WTC11 (cell line): ENCODE measurements around the gene IL17RD. TPM values are rescaled to one million over a fixed set of nuclear protein-coding genes. Genes with fewer than 3 reads are reported as not detected.
A peak's percentile ranks its signal among the peaks of the same experiment; 100 is the strongest.

Source experiments
- ATAC-seq: fragments of 200-7000 bp; cut with Tn5 transposase; 2 replicates; pipeline ENCODE4 v1.10.0; 2021; ENCODE audit warnings: mild to moderate bottlenecking, moderate library complexity
- CTCF ChIA-PET: fragments of 300-600 bp; sonication (Branson Sonifier 250); formaldehyde crosslinking; loops from one replicate; lab custom pipeline; 2021; ENCODE audit warnings: antibody characterized with exemption; lab: Charles Lee
- POLR2A ChIA-PET: fragments of 350-600 bp; sonication (Branson Sonifier 250); formaldehyde crosslinking; loops from one replicate; lab custom pipeline; 2021; ENCODE audit warnings: antibody characterized with exemption; lab: Charles Lee
- DNase-seq: peaks from one replicate; pipeline ENCODE4 v3.0.0; 2021; ENCODE audit warnings: low spot score
- H3K27ac Mint-ChIP-seq: 2 replicates; pipeline ENCODE4 v1.8.0; 2021; ENCODE audit warnings: mixed read lengths
- H3K27me3 Mint-ChIP-seq: 2 replicates; pipeline ENCODE4 v1.8.0; 2021; ENCODE audit warnings: low read depth, mild to moderate bottlenecking, moderate library complexity, mixed read lengths
- H3K36me3 Mint-ChIP-seq: 2 replicates; pipeline ENCODE4 v1.8.0; 2021; ENCODE audit warnings: mixed read lengths
- H3K4me1 Mint-ChIP-seq: 2 replicates; pipeline ENCODE4 v1.8.0; 2022; ENCODE audit warnings: mixed read lengths
- H3K4me3 Mint-ChIP-seq: 2 replicates; pipeline ENCODE4 v1.8.0; 2021; ENCODE audit warnings: mild to moderate bottlenecking, moderate library complexity, mixed read lengths
- H3K9me3 Mint-ChIP-seq: 2 replicates; pipeline ENCODE4 v1.8.0; 2021; ENCODE audit warnings: mixed read lengths
- ATF1 ChIP-seq: sonication (generic); formaldehyde crosslinking; IDR thresholded peaks from 2 replicates; pipeline ENCODE4 v1.8.1; 2023; ENCODE audit warnings: mild to moderate bottlenecking, moderate library complexity, missing genetic modification reagents
- ETV6 ChIP-seq: sonication (generic); formaldehyde crosslinking; IDR thresholded peaks from 2 replicates; pipeline ENCODE4 v1.8.1; 2022; ENCODE audit warnings: mild to moderate bottlenecking, missing genetic modification reagents
- FOXK1 ChIP-seq: sonication (generic); formaldehyde crosslinking; IDR thresholded peaks from 2 replicates; pipeline ENCODE4 v1.8.0; 2022; ENCODE audit warnings: mild to moderate bottlenecking, moderate library complexity, missing genetic modification reagents
- FOXP1 ChIP-seq: sonication (generic); formaldehyde crosslinking; IDR thresholded peaks from 2 replicates; pipeline ENCODE4 v1.8.0; 2022; ENCODE audit warnings: missing genetic modification reagents, mild to moderate bottlenecking, moderate library complexity, borderline replicate concordance
- GTF2I ChIP-seq: fragments of 250-450 bp; sonication (Bioruptor Pico); conservative IDR thresholded peaks from 2 replicates; pipeline ENCODE4 v1.4.0; 2021; ENCODE audit warnings: mild to moderate bottlenecking
- JAZF1 ChIP-seq: fragments of 250-450 bp; sonication (Bioruptor Pico); IDR thresholded peaks from 2 replicates; pipeline ENCODE4 v1.9.0; 2021; ENCODE audit warnings: moderate library complexity, mild to moderate bottlenecking, inconsistent platforms
- NR3C1 ChIP-seq: sonication (generic); formaldehyde crosslinking; conservative IDR thresholded peaks from 2 replicates; pipeline ENCODE4 v1.8.1; 2023; ENCODE audit warnings: low read depth, mild to moderate bottlenecking, missing genetic modification reagents
- SP1 ChIP-seq: sonication (generic); formaldehyde crosslinking; conservative IDR thresholded peaks from 2 replicates; pipeline ENCODE4 v1.8.1; 2022; ENCODE audit warnings: missing genetic modification reagents
- TEAD1 ChIP-seq: sonication (generic); formaldehyde crosslinking; IDR thresholded peaks from 2 replicates; pipeline ENCODE4 v1.8.0; 2022; ENCODE audit warnings: mild to moderate bottlenecking, missing genetic modification reagents
- ZNF232 ChIP-seq: sonication (generic); formaldehyde crosslinking; IDR thresholded peaks from 2 replicates; pipeline ENCODE4 v1.8.0; 2022; ENCODE audit warnings: mild to moderate bottlenecking, missing genetic modification reagents
- total RNA-seq: library from RNA; stranded (reverse); gene quantifications from 3 replicates; pipeline ENCODE4 v1.2.3, GENCODE V29; 2021
- TF ChIP-seq, protein P1 (sequence below): fragments of 200-600 bp; IDR thresholded peaks from 2 replicates; pipeline ENCODE4 v1.8.0; 2022; ENCODE audit warnings: antibody characterized with exemption
- TF ChIP-seq, protein P2 (sequence below): fragments of 250-450 bp; sonication (Bioruptor Pico); conservative IDR thresholded peaks from 2 replicates; pipeline ENCODE4 v1.9.0; 2021; ENCODE audit warnings: mild to moderate bottlenecking
- TF ChIP-seq, protein P3 (sequence below): sonication (generic); formaldehyde crosslinking; IDR thresholded peaks from 2 replicates; pipeline ENCODE4 v1.8.1; 2022; ENCODE audit warnings: mild to moderate bottlenecking, missing genetic modification reagents, moderate library complexity, borderline replicate concordance
- TF ChIP-seq, protein P4 (sequence below): fragments of 250-450 bp; sonication (Bioruptor Pico); IDR thresholded peaks from 2 replicates; pipeline ENCODE4 v1.9.0; 2021; ENCODE audit warnings: mild to moderate bottlenecking
- TF ChIP-seq, protein P5 (sequence below): sonication (generic); formaldehyde crosslinking; IDR thresholded peaks from 2 replicates; pipeline ENCODE4 v1.8.0; 2023; ENCODE audit warnings: missing genetic modification reagents
- TF ChIP-seq, protein P6 (sequence below): fragments of 250-450 bp; sonication (Bioruptor Pico); IDR thresholded peaks from 2 replicates; pipeline ENCODE4 v1.8.0; 2021; ENCODE audit warnings: mild to moderate bottlenecking
- TF ChIP-seq, protein P7 (sequence below): fragments of 250-450 bp; sonication (Bioruptor Pico); IDR thresholded peaks from 2 replicates; pipeline ENCODE4 v1.9.0; 2021; ENCODE audit warnings: moderate library complexity, mild to moderate bottlenecking, inconsistent platforms, borderline replicate concordance

The IL17RD gene
- total RNA-seq, 1 experiment from 2014 or later = 72.9 TPM

DNA sequence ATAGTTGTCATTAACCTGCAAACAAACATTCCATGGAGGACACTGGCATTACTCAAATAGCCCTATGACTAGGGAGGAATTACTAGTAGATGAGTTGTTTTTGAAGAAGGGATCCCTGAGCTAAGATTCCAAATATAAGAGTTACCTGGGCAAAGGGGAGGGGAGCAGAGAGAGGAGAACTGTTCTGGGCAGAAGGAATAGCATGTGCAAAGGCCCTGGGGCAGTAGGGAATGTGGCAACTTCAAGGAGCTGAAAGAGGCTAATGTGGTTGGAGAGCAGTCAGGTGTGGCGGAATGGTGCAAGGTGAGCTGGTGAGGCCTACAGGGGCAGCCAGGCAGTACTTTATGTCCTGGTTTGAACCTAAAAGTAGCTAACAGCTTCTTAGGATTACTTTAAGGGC is 5.8 kb upstream of the IL17RD start:
- CTCF ChIA-PET = interaction anchor here (0.6 to 2.4 kb wide), 17 partner anchors 9 to 636 kb away, joined by 3 to 20 read pairs (median 4); partner anchors contain the start of gene HESX1
- Mint-ChIP-seq H3K4me3 (no peak overlapping the region), H3K9me3 (peaks cover 5% of the 10 kb centered on the region), H3K36me3 (no peaks in the 10 kb centered on the region), H3K27ac (no peak overlapping the region)
- no peak for DNase-seq
- TF ChIP-seq FOXK1 (CRISPR knock-in tag) = no peak
- TF ChIP-seq GTF2I = peak; percentile 74; the same call in 1 of the 2 replicates
- TF ChIP-seq, all 79 proteins: peak for 1
- POLR2A ChIA-PET = no interaction called here
- peaks cover 32% of the 10 kb centered on the region for H3K4me1 Mint-ChIP-seq
- ATAC-seq = no peak
- peaks cover 22% of the 10 kb centered on the region for H3K27me3 Mint-ChIP-seq

DNA sequence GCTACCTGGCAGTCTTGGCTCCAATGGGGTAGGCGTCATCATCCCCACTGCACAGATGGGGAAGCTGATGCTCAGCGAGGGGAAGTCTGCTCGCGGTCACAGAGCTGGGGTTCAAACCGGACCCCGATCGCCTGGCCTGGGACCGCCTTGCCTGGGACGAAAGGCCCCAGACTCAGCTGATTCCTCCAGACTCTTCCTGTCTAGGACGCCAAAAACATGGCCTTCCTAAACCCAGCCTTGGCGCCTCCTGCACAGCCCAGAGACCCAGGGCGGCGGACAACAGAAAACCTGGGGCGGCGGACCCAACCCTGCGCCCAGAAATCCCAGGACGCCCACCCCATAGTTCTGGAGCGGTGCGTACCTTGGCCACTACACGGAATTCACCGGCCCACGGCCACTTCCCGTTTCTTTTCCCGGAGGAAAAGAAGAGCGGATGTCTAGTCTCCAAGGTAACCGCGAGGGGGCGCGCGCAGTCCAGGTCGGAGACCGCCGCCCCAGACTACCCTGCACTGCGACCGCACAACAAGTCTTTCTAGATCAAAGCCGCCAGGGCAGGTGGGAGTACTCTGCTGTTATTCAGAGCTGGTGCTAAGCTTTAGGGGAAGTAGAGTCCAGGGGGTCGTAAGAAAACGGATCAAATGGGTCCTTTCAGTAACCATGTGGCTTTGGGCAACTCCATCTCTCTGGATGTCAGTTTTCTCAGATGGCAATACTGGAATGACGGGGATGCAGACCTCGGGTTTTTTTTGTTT is 4.9 kb upstream of the IL17RD start:
- Mint-ChIP-seq H3K4me3 (peak overlapping the region; percentile 57), H3K9me3 (peaks cover 5% of the 10 kb centered on the region), H3K27ac (peak overlapping the region; percentile 72; the same call in 1 of the 2 replicates), H3K36me3 (no peaks in the 10 kb centered on the region), H3K4me1 (peaks cover 36% of the 10 kb centered on the region)
- ATAC-seq = peak; percentile 83
- ChIA-PET POLR2A (no interaction called here), CTCF (interaction anchor here (0.6 to 2.4 kb wide), 24 partner anchors 10 to 637 kb away, joined by 3 to 20 read pairs (median 4); partner anchors contain the start of genes APPL1, ARF4 and HESX1)
- peak; percentile 90 for DNase-seq
- TF ChIP-seq, protein P1, sequence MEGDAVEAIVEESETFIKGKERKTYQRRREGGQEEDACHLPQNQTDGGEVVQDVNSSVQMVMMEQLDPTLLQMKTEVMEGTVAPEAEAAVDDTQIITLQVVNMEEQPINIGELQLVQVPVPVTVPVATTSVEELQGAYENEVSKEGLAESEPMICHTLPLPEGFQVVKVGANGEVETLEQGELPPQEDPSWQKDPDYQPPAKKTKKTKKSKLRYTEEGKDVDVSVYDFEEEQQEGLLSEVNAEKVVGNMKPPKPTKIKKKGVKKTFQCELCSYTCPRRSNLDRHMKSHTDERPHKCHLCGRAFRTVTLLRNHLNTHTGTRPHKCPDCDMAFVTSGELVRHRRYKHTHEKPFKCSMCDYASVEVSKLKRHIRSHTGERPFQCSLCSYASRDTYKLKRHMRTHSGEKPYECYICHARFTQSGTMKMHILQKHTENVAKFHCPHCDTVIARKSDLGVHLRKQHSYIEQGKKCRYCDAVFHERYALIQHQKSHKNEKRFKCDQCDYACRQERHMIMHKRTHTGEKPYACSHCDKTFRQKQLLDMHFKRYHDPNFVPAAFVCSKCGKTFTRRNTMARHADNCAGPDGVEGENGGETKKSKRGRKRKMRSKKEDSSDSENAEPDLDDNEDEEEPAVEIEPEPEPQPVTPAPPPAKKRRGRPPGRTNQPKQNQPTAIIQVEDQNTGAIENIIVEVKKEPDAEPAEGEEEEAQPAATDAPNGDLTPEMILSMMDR = peak; percentile 75
- TF ChIP-seq SP1 (CRISPR knock-in tag) (peak; percentile 54; the same call in 1 of the 2 replicates), FOXP1 (CRISPR knock-in tag) (peak; percentile 72; the same call in 1 of the 2 replicates), ETV6 (peak; percentile 69), NR3C1 (CRISPR knock-in tag) (0 out of 2 replicates have a peak, but pooled peaks have one; percentile 51), TEAD1 (CRISPR knock-in tag) (0 out of 2 replicates have a peak, but pooled peaks have one; percentile 40), ZNF232 (CRISPR knock-in tag) (0 out of 2 replicates have a peak, but pooled peaks have one; percentile 47), ATF1 (CRISPR knock-in tag) (no peak), JAZF1 (CRISPR knock-in tag) (no peak), GTF2I (no peak)
- TF ChIP-seq, protein P2, sequence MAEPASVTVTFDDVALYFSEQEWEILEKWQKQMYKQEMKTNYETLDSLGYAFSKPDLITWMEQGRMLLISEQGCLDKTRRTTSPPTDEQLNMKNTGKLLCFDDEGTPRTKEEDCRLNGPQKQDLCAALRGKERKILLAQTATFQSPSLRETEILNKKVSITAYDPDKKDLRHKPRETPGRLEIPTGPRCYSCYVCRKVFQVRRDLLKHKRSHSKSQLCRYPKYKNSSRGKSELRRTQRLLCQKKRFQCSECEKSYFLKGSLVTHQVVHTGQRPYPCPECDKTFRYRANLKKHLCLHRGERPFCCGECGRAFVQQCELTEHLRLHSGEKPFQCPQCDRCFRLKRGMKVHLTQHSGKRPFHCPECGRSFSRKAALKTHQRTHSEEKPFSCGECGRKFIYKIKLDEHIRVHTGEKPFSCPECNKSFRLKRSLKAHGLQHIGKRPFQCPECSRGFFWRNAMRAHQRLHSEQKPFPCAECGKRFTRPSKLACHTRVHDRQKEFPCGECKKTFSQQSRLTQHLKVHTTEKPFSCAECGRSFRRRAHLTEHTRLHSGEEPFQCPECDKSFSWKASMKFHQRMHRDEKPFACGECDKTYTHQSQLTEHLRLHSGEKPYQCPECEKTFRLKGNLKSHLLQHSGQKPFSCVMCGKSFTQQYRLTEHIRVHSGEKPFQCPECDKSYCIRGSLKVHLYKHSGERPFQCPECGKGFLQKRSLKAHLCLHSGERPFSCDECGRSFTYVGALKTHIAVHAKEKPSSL = no peak
- TF ChIP-seq, protein P3, sequence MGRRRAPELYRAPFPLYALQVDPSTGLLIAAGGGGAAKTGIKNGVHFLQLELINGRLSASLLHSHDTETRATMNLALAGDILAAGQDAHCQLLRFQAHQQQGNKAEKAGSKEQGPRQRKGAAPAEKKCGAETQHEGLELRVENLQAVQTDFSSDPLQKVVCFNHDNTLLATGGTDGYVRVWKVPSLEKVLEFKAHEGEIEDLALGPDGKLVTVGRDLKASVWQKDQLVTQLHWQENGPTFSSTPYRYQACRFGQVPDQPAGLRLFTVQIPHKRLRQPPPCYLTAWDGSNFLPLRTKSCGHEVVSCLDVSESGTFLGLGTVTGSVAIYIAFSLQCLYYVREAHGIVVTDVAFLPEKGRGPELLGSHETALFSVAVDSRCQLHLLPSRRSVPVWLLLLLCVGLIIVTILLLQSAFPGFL (CRISPR knock-in tag) = no peak
- TF ChIP-seq, all 79 proteins: peak for 7
- peaks cover 22% of the 10 kb centered on the region for H3K27me3 Mint-ChIP-seq

DNA sequence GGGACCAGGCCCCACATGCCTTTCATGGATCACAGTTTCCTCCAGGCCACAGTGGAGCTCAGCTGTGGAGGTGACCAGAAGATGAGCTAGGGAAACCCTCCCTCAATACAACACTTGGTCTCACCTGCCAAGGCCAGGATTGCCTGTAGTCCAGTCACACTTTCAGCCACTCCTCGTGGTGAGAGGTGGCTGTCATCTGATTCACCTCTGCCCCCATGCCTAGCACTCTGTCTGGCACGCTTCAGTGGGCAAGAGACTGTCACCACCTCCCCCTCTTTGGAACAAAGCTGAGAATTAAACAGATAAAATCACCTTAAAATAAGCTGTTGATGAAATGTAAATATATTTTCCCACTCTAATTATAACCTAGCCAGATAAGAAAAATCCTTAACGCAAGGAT is 4.0 kb upstream of the IL17RD start:
- Mint-ChIP-seq H3K4me3 (peak overlapping the region; percentile 20), H3K27ac (no peak overlapping the region), H3K9me3 (peaks cover 5% of the 10 kb centered on the region), H3K4me1 (peaks cover 36% of the 10 kb centered on the region), H3K36me3 (no peaks in the 10 kb centered on the region), H3K27me3 (peaks cover 22% of the 10 kb centered on the region)
- DNase-seq (no peak), ATAC-seq (no peak)
- CTCF ChIA-PET = interaction anchor here (0.6 to 2.4 kb wide), 11 partner anchors 10 to 628 kb away, joined by 3 to 20 read pairs (median 5); partner anchors contain the start of genes APPL1 and HESX1
- POLR2A ChIA-PET = no interaction called here
- TF ChIP-seq, protein P4, sequence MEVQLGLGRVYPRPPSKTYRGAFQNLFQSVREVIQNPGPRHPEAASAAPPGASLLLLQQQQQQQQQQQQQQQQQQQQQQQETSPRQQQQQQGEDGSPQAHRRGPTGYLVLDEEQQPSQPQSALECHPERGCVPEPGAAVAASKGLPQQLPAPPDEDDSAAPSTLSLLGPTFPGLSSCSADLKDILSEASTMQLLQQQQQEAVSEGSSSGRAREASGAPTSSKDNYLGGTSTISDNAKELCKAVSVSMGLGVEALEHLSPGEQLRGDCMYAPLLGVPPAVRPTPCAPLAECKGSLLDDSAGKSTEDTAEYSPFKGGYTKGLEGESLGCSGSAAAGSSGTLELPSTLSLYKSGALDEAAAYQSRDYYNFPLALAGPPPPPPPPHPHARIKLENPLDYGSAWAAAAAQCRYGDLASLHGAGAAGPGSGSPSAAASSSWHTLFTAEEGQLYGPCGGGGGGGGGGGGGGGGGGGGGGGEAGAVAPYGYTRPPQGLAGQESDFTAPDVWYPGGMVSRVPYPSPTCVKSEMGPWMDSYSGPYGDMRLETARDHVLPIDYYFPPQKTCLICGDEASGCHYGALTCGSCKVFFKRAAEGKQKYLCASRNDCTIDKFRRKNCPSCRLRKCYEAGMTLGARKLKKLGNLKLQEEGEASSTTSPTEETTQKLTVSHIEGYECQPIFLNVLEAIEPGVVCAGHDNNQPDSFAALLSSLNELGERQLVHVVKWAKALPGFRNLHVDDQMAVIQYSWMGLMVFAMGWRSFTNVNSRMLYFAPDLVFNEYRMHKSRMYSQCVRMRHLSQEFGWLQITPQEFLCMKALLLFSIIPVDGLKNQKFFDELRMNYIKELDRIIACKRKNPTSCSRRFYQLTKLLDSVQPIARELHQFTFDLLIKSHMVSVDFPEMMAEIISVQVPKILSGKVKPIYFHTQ = no peak
- TF ChIP-seq, protein P5, sequence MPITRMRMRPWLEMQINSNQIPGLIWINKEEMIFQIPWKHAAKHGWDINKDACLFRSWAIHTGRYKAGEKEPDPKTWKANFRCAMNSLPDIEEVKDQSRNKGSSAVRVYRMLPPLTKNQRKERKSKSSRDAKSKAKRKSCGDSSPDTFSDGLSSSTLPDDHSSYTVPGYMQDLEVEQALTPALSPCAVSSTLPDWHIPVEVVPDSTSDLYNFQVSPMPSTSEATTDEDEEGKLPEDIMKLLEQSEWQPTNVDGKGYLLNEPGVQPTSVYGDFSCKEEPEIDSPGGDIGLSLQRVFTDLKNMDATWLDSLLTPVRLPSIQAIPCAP = no peak
- TF ChIP-seq, protein P6, sequence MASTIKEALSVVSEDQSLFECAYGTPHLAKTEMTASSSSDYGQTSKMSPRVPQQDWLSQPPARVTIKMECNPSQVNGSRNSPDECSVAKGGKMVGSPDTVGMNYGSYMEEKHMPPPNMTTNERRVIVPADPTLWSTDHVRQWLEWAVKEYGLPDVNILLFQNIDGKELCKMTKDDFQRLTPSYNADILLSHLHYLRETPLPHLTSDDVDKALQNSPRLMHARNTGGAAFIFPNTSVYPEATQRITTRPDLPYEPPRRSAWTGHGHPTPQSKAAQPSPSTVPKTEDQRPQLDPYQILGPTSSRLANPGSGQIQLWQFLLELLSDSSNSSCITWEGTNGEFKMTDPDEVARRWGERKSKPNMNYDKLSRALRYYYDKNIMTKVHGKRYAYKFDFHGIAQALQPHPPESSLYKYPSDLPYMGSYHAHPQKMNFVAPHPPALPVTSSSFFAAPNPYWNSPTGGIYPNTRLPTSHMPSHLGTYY = no peak
- TF ChIP-seq, protein P7, sequence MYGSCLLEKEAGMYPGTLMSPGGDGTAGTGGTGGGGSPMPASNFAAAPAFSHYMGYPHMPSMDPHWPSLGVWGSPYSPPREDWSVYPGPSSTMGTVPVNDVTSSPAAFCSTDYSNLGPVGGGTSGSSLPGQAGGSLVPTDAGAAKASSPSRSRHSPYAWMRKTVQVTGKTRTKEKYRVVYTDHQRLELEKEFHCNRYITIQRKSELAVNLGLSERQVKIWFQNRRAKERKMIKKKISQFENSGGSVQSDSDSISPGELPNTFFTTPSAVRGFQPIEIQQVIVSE = no peak
- TF ChIP-seq ETV6 = no peak
